ENCODE data around the gene SLC31A1. TPM values are rescaled to one million over a fixed set of nuclear protein-coding genes. Genes with fewer than 3 reads are reported as not detected.

SLC31A1 gene
- total RNA-seq, 1 experiment from 2014 or later, result 56.3 TPM

GRCh38 chr9:113238202-113238858 lies 17.0 kb downstream of the SLC31A1 start:
- Mint-ChIP-seq H3K4me1 (ENCODE audit: insufficient read depth, unreplicated experiment) (peaks cover 6% of the 10 kb centered on the region), H3K27ac (ENCODE audit: low read depth, unreplicated experiment) (no peak overlapping the region), H3K36me3 (ENCODE audit: insufficient read depth, unreplicated experiment) (no peaks in the 10 kb centered on the region), H3K27me3 (ENCODE audit: insufficient read depth, unreplicated experiment) (no peaks in the 10 kb centered on the region), H3K9me3 (ENCODE audit: unreplicated experiment) (no peaks in the 10 kb centered on the region), H3K4me3 (ENCODE audit: unreplicated experiment) (no peak overlapping the region)
- no TSS peak for BruUV-seq (replicated peaks)
- POLR2A ChIA-PET, result interaction anchor here (0.6 to 3.2 kb wide), 3 partner anchors 17 to 682 kb away, joined by 3 to 22 read pairs (median 5); partner anchors contain the start of genes FKBP15 and SLC31A1
- no peak for TF ChIP-seq CTCF (IDR thresholded peaks at IDR 0.05; ENCODE audit: unreplicated experiment)
- CTCF ChIA-PET, result interaction anchor here (1.1 kb wide), 1 partner anchor 24 kb away, joined by 4 read pairs; no protein-coding TSS in a partner anchor
- DNase-seq (ENCODE audit: unreplicated experiment), result no peak
- intact Hi-C loops (cut with micrococcal nuclease), result no loop called here

GRCh38 chr9:113238859-113239232 lies 17.5 kb downstream of the SLC31A1 start:
- H3K36me3 Mint-ChIP-seq (ENCODE audit: insufficient read depth, unreplicated experiment), result no peaks in the 10 kb centered on the region
- peaks cover 6% of the 10 kb centered on the region for H3K4me1 Mint-ChIP-seq (ENCODE audit: insufficient read depth, unreplicated experiment)
- no peak overlapping the region for H3K4me3 Mint-ChIP-seq (ENCODE audit: unreplicated experiment)
- no peaks in the 10 kb centered on the region for H3K27me3 Mint-ChIP-seq (ENCODE audit: insufficient read depth, unreplicated experiment)
- POLR2A ChIA-PET, result interaction anchor here (0.6 to 3.2 kb wide), 2 partner anchors 17 to 683 kb away, joined by 5 to 22 read pairs; partner anchors contain the start of genes FKBP15 and SLC31A1
- H3K27ac Mint-ChIP-seq (ENCODE audit: low read depth, unreplicated experiment), result no peak overlapping the region
- intact Hi-C loops (cut with micrococcal nuclease), result no loop called here
- DNase-seq (ENCODE audit: unreplicated experiment), result no peak
- CTCF ChIA-PET, result interaction anchor here (0.6 to 1.1 kb wide), 2 partner anchors 17 to 23 kb away, joined by 3 to 4 read pairs; no protein-coding TSS in a partner anchor
- H3K9me3 Mint-ChIP-seq (ENCODE audit: unreplicated experiment), result no peaks in the 10 kb centered on the region
- BruUV-seq (replicated peaks), result no TSS peak
- TF ChIP-seq CTCF (IDR thresholded peaks at IDR 0.05; ENCODE audit: unreplicated experiment), result no peak

- Mint-ChIP-seq H3K9me3 (ENCODE audit: unreplicated experiment) (no peaks in the 10 kb centered on the region), H3K4me1 (ENCODE audit: insufficient read depth, unreplicated experiment) (peaks cover 6% of the 10 kb centered on the region), H3K27me3 (ENCODE audit: insufficient read depth, unreplicated experiment) (no peaks in the 10 kb centered on the region), H3K27ac (ENCODE audit: low read depth, unreplicated experiment) (no peak overlapping the region), H3K36me3 (ENCODE audit: insufficient read depth, unreplicated experiment) (no peaks in the 10 kb centered on the region), H3K4me3 (ENCODE audit: unreplicated experiment) (no peak overlapping the region)
- no peak for DNase-seq (ENCODE audit: unreplicated experiment)
- intact Hi-C loops (cut with micrococcal nuclease), result no loop called here
- no peak for TF ChIP-seq CTCF (IDR thresholded peaks at IDR 0.05; ENCODE audit: unreplicated experiment)
- BruUV-seq (replicated peaks), result no TSS peak
- POLR2A ChIA-PET, result interaction anchor here (0.6 to 1.5 kb wide), 3 partner anchors 34 to 959 kb away, joined by 3 to 4 read pairs (median 3); partner anchors contain the start of gene CDC26
- CTCF ChIA-PET, result interaction anchor here (0.5 to 2.2 kb wide), 6 partner anchors 18 to 1503 kb away, joined by 3 to 9 read pairs (median 3); no protein-coding TSS in a partner anchor
Observed at GRCh38 chr9:113241161-113241560, 19.8 kb downstream of the SLC31A1 start.

GRCh38 chr9:113244556-113244955 lies 23.2 kb downstream of the SLC31A1 start:
- Mint-ChIP-seq H3K4me3 (ENCODE audit: unreplicated experiment) (no peak overlapping the region), H3K27me3 (ENCODE audit: insufficient read depth, unreplicated experiment) (no peaks in the 10 kb centered on the region), H3K4me1 (ENCODE audit: insufficient read depth, unreplicated experiment) (peaks cover 6% of the 10 kb centered on the region), H3K36me3 (ENCODE audit: insufficient read depth, unreplicated experiment) (peaks cover 6% of the 10 kb centered on the region), H3K9me3 (ENCODE audit: unreplicated experiment) (no peaks in the 10 kb centered on the region), H3K27ac (ENCODE audit: low read depth, unreplicated experiment) (no peak overlapping the region)
- ChIA-PET POLR2A (interaction anchor here (1.0 to 1.2 kb wide), 2 partner anchors 9 to 22 kb away, joined by 3 to 4 read pairs; no protein-coding TSS in a partner anchor), CTCF (no interaction called here)
- no peak for TF ChIP-seq CTCF (IDR thresholded peaks at IDR 0.05; ENCODE audit: unreplicated experiment)
- BruUV-seq (replicated peaks), result no TSS peak
- intact Hi-C loops (cut with micrococcal nuclease), result no loop called here
- DNase-seq (ENCODE audit: unreplicated experiment), result no peak
